ENCODE measurements around the gene TFDP1.

The TFDP1 gene

DNA sequence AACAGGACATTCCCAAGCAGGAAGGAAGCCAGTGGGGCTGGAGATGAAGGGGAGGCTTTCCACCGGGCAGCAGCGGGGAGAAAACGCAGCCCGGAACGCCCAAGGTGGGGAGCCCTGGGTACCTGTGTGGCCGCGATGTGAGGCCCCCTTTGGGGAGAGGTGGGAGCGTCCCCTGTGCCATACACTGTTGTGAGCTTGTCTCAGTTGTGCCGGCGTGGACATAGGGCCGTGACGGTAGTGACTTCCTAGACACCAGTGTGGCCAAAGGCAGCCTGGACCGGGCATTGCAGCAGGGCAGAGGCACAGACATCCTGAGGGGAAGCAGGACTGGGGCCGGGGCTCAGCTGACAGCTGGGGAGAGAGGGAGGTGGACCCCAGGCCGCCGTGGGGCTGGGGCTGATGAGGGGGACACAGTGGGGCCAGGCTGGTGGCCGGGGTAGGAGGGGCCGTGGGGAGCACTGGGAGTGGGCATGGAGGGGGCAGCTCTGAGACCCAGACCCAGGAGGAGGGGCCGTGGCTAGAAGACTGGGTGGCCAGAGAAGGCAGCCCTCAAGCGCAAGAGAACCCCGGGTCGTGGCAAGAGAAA lies 38.5 kb upstream of the TFDP1 start:
- H3K4me3 ChIP-seq (ENCODE audit: low read length): no peak overlapping the region
- no peak for TF ChIP-seq ZNF274 (IDR thresholded peaks at IDR 0.05; ENCODE audit: low read depth, low read length)

DNA sequence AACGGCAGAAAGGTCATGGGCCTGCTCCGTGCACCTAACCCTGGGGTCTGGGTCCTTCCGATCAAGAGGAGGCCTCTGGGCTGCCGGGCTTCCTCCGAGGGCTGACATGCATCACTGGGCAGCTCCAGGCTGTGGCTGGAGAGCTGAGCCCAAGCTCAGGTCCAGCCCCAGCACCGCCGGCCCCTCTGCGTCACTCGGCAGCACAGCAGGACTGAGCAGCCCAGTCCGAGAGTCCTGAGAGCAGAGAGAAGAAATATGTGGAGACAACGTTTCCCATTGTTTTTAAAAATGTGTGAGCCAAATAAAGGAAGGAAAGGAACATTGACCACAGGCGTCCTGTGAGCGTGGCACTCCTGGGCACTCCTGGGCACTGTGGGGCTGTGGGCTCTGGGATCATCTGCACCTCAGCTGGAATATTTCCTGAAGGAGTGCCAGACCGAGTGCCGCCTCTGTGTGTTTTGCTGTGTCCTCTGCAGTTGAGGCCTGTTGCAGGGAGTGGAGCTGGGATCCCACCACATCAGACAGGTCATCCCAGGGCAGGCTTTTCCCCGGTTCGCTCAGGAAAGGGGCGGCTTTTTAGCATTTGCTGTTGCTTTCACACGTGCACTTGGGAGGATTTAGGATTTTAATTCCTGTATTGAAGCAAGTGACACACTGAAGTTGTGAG lies 37.8 kb upstream of the TFDP1 start:
- no peak overlapping the region for H3K4me3 ChIP-seq (ENCODE audit: low read length)
- TF ChIP-seq ZNF274 (IDR thresholded peaks at IDR 0.05; ENCODE audit: low read depth, low read length): no peak

DNA sequence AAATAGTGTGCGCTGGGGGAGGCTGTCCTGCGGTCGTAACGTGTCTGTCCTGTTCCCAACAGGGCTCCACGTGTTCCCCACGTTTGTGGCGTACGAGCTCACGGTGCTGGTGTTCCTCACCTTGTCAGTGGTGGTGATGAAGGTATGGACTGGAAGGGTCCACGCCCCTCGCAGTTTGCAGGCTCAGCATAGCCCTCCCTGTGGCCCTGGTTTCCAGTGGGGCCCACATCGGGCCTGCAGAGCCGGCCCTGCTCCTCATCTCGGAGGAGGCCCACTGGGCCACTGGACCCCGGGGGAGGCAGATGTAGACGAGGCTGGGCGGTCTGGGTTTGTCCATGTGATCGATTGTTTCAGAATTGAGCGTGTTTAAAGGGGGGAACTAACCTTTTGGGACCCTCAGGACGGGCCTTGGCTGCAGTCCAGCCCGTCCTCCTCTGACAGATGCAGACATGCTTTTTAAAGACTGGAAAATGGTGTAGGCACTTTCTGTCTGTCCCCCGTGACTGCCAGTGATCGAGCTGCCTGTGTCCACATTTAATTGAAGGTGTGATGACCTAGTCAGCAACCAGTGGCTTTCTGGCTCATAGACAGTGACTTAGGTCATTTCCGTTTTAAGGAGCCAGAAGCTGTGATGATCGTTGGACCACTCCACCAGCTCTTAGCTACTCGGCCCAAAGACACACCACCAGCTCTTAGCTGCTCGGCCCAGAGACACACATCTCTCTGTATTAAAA lies 37.1 kb upstream of the TFDP1 start:
- no peak for TF ChIP-seq ZNF274 (IDR thresholded peaks at IDR 0.05; ENCODE audit: low read depth, low read length)
- no peak overlapping the region for H3K4me3 ChIP-seq (ENCODE audit: low read length)

DNA sequence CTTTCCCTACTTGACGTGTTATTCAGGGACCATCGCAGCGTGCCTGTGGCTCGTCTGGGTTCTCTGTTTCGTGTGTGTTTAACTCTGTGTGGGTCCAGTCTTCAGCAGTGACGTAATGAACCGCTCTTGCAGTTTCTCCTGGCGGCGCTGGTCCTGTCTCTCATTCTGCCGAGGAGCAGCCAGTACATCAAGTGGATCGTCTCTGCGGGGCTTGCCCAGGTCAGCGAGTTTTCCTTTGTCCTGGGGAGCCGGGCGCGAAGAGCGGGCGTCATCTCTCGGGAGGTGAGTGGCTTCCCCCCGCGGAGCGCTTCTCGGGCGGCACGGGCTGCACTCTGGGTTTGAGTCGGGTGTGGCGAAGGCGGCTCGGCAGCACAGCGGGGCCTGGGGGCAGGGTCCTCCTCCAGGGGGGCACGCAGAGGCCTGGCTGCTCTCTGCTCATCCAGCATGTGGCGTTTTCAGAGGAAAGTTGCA lies 36.3 kb upstream of the TFDP1 start:
- TF ChIP-seq ZNF274 (IDR thresholded peaks at IDR 0.05; ENCODE audit: low read depth, low read length): no peak
- no peak overlapping the region for H3K4me3 ChIP-seq (ENCODE audit: low read length)

DNA sequence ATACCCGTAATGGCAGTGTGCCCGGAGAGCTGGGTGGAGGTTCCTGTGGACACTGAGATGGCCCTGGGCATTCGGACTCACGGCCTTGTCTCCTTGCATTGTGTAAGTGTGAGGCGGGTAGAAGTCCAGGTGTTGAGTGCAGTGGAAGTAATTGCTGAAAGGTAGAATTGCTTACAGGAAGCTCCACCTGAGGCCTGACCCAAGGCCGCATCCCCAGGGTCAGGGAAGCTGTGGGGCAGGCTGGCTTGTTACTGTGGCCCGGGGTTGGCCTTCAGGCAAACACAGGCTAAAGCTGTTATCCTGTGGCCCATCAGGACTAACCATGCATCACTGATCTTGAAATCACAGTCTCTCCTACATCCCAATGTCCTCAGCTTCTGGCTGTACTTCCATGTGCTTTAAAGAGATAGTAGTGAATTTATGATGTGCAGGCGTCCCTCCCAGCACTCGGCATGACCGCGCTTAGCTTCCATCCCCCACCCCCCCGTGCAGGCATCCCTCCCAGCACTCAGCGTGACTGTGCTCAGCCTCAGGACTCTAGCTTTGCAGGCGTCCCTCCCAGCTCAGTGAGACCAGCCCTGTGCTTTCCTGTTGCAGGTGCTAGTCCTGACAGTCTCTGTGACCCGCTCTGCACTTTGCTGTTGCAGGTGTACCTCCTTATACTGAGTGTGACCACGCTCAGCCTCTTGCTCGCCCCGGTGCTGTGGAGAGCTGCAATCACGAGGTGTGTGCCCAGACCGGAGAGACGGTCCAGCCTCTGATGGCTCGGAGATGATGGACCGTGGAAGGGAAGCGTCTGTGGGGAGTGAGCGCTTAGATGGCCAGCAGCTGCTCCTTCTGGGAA lies 35.6 kb upstream of the TFDP1 start:
- no peak for TF ChIP-seq ZNF274 (IDR thresholded peaks at IDR 0.05; ENCODE audit: low read depth, low read length)
- H3K4me3 ChIP-seq (ENCODE audit: low read length): no peak overlapping the region

DNA sequence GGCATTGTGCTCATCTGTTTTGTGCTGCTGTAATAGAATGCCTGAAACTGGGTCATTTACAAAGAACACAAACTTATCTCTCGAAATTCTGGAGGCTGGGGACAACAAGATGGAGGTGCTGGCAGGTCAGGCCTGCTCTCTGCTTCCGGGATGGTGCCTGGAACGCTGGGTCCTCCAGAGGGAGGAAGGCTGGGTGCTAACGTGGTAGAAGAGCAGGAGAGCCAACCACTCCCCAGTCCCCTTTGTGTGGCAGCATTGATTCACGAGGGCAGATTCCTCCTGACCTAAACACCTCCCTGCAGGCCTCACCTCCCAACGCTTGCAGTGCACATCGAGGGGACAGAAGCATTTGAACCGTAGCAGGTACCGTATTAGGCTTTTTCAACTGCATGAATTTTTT lies 34.1 kb upstream of the TFDP1 start:
- TF ChIP-seq ZNF274 (IDR thresholded peaks at IDR 0.05; ENCODE audit: low read depth, low read length): no peak
- no peak overlapping the region for H3K4me3 ChIP-seq (ENCODE audit: low read length)

DNA sequence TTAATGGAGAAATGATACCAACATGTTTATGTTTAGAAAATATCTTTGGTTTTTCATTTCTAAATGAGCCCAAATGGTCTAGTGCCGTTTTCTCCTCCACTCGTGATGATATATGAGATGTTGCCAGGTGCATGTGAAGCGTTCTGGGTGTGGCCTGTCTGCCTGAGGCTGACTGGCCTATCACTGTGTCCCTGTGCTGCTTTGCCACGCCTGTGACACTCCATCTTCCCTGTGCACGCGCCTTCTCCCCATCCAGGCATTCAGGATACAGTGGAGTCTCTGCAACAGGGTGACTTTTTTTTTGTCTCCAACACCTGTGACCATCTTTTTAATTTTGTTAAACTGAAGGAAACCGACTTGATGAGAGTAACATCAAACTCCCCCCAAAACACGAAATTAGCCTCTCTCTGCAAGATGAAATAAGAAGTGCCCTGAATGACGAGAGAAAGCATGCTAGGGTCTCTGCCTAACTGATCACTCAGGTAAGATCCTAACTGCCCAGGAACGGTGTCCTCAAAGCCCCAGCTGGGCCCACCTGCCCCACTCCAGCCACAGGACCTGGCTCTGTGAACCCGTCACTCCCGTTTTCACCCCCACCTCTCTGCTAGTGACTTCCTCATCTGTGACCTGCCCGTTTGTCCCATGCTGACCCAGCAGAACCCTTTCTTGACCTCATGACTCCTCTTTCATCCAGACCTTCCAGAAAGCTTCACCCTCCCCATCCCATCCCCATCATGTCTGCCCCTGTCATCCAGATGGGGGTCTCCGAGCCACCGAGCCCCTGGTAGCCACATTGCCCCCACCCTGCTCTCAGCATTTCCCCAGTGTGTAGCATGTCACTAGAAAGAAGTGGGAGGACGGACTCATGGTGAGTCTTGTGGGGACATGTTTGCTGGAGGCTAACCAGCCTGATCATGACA lies 33.2 kb upstream of the TFDP1 start:
- TF ChIP-seq ZNF274 (IDR thresholded peaks at IDR 0.05; ENCODE audit: low read depth, low read length): no peak
- H3K4me3 ChIP-seq (ENCODE audit: low read length): no peak overlapping the region

DNA sequence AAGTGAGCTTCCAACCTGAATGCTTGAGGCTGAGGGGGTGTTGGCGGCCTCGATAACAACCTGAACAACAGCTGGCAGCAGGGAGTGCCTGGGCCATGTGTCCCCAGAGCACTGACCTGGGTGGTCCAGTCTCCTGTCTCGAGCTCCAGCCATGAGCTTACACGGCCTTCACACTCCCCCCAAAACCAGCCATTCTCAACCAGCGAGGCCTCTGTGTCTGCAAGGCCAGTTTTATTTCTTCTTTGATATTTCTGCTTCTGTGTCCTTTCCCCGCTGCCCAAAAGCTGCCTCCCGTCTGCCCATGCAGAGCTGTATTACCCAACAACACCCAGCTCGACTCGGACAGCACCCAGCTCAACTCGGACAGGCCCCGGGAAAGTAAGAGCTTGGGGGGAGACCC lies 32.5 kb upstream of the TFDP1 start:
- no peak for TF ChIP-seq ZNF274 (IDR thresholded peaks at IDR 0.05; ENCODE audit: low read depth, low read length)
- H3K4me3 ChIP-seq (ENCODE audit: low read length): no peak overlapping the region

DNA sequence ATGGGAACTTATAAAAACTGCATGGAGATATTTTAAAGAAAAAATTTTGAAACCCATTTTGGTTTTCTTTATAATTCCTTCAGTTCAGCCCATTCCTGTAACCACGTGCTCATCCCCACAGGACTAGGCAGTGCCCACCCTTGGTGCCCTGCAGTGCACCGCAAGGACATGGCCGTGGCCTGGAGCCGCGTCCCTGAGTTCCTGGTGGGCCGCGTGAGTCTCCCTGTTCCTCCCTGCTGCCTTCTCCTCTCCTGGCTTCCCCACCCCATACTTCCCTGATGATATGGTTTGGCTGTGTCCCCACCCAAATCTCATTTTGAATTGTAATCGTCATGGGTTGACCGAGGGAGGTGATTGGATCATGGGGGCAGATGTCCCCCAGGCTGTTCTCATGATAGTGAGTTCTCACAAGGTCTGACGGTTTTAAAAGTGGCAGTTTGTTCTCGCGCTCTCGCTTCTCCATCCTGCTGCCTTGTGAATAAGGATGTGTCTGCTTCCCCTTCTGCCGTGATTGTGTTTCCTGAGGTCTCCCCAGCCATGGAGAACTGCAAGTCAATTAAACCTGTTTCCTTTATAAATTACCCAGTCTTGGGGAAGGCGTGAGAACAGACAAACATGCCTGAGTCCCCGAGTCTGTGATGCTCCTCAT lies 31.6 kb upstream of the TFDP1 start:
- no peak overlapping the region for H3K4me3 ChIP-seq (ENCODE audit: low read length)
- TF ChIP-seq ZNF274 (IDR thresholded peaks at IDR 0.05; ENCODE audit: low read depth, low read length): no peak

DNA sequence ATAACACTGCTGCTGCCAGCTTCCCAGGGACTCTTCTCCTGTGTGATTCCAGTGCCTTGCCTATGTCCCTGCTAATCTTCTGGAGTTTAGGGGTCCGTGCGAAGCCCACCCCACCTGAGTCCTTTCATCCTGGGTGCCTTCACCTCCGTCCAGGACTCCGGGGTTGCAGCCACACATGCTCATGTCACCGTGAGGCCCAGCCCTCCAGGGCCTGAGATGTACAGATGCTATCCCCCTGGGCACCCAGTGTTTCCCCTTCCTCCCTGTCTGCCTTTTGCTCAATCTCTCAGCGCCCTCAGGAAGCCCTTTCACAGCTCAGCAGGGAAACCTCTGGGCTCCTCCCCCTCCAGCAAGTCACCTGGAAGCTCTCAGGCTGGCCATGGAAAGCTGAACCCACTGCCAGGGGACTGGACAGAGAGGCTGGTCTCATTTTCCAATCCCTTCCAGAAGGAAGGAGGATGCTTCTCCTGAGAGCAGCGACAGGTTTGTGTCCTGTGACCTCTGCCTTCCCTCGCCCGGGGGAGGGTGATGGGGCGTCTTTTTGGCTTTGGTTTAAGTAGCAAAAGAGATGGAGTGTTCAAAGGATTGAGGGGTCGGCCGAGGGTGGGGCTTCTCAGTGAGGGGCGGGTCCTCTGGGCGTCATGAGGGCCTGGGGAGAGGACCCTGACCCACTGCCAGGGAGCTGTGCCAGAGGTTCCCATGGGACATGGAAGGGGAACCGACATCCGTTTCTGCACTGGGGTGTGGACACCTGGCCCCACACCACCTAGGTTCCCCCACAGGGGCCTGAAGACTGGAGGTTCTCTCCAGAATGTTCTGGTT lies 30.8 kb upstream of the TFDP1 start:
- no peak overlapping the region for H3K4me3 ChIP-seq (ENCODE audit: low read length)
- TF ChIP-seq ZNF274 (IDR thresholded peaks at IDR 0.05; ENCODE audit: low read depth, low read length): no peak

DNA sequence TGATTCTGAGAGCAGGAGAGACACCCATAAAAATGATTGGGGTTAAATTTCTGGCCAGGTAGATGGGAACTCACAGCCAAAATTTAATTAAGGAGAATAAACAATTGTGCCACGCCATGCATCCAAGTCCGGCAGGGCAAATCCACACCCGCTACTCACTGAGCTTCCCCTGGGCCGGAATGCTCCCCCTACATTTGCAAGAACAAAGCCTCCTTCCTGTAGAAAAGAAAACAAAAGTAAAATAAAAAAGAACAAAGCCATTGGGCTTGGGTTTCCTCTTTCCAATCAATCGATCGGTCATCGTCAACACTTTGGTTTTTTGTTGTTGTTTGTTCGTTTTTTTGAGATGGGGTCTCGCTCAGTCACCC lies 30.2 kb upstream of the TFDP1 start:
- no peak for TF ChIP-seq ZNF274 (IDR thresholded peaks at IDR 0.05; ENCODE audit: low read depth, low read length)
- H3K4me3 ChIP-seq (ENCODE audit: low read length): no peak overlapping the region

DNA sequence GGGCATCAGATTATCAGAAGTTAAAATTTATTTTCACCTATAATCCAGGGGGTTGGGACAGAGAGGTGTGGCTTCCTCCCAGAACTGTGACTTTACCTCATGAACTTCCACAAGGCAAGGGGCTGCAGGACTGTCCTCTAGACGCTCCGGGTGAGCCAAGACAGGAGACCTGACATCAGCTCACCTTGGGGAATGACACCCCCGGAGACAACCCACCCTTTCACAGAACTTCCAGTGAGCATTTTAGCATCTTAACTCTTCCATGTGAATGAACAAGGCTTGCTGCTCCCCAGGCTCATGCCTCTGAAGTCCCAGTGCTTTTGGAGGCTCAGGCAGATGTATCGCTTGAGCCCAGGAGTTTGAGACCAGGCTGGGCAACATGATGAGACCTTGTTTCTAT lies 29.4 kb upstream of the TFDP1 start:
- no peak overlapping the region for H3K4me3 ChIP-seq (ENCODE audit: low read length)
- no peak for TF ChIP-seq ZNF274 (IDR thresholded peaks at IDR 0.05; ENCODE audit: low read depth, low read length)

All from GM08714 (cell line).